ENCODE data around the gene LRRC63. TPM values are rescaled to one million over a fixed set of nuclear protein-coding genes. Genes with fewer than 3 reads are reported as not detected.

LRRC63 gene
- total RNA-seq, 1 experiment from 2014 or later, result 0.06 TPM

DNA sequence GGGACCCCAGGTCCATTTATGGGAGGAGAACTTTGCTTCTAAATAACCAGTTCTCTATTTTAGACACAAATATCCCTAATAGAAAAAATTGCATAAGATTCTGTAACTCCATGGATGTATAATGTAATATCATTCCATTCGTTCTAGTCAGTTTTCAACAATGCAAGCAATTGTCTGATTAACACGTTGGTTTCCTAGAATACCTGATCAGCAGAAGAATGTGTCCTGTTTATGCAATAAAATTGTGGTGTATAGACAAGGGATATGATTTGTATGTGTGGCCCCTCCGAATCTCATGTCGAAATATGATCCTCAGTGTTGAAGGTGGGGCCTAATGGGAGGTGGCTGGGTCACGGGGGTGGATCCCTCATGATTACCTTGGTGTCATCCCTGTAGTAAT, 113.2 kb downstream of the LRRC63 start:
- H3K4me3 ChIP-seq, result no peak overlapping the region
- no peak overlapping the region for H3K27ac ChIP-seq
- no peaks in the 10 kb centered on the region for H3K27me3 ChIP-seq
- no peaks in the 10 kb centered on the region for H3K4me1 ChIP-seq
- H3K36me3 ChIP-seq, result no peaks in the 10 kb centered on the region
- no peaks in the 10 kb centered on the region; the same call in 1 of the 2 replicates for H3K9me3 ChIP-seq (replicated peaks)
- DNase-seq, result no peak

Other genes with a start within 250 kb of the LRRC63 start
- 37.0 and 44.2 TPM in 2 replicates for gene ZC3H13, start 159.2 kb upstream of the LRRC63 start, total RNA-seq (2014; rRNA removed; shearing (Covaris generic))
- not detected in 2 replicates for gene CPB2, start 106.9 kb upstream of the LRRC63 start, total RNA-seq (2014; rRNA removed; shearing (Covaris generic))
- not detected in 2 replicates for gene LCP1, start 29.8 kb upstream of the LRRC63 start, total RNA-seq (2014; rRNA removed; shearing (Covaris generic))
- gene RUBCNL, start 175.3 kb downstream of the LRRC63 start, total RNA-seq (2014; rRNA removed; shearing (Covaris generic)), result 1.8 TPM in 2 replicates

Data from SJCRH30 (cell line).